Activated CD8-positive, alpha-beta memory T cell treated with anti-CD3 and anti-CD28 coated beads, Interleukin-2, amount 50 U/mL, for 1 hour (primary cell): Measurements from ENCODE around the gene FAM72D.
"Not testable (repeated sequence)": the region's sequence is repeated elsewhere in the genome, so short reads cannot be mapped to it uniquely, and the experiment has no call there.

Experiments used
- DNase-seq: peaks from one replicate; pipeline ENCODE4 v3.0.0-alpha.2; 2020; ENCODE audit errors: extremely low read depth

Gene FAM72D

GRCh38 chr1:145146308-145146707 lies 50.5 kb downstream of the FAM72D start:
- DNase-seq = not testable (repeated sequence)

GRCh38 chr1:145147172-145147571 lies 51.4 kb downstream of the FAM72D start:
- not testable (repeated sequence) for DNase-seq

- DNase-seq = not testable (repeated sequence)
These were observed 59.6 kb downstream of the FAM72D start for GRCh38 chr1:145155421-145155820.

DNA sequence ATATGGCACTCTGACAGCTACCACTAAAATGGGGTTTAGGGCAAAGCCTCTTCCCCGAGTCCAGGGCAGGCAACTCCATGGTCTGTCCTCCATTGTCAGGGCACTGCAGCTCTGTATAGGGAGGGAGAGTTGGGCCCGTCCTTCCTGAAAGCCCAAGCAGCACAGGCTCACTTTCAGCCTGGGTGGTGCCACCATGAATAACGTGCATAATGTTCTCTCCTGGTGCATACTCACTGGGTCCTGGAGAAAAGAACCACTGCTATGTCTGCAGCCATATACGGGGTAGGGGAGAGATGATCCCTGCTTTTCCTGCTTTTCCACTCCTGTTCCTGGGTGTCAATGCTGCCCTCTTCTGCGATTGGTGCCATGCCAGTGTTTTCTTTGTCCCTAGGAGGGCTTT lies 60.1 kb downstream of the FAM72D start:
- DNase-seq = not testable (repeated sequence)

GRCh38 chr1:145156891-145157610 lies 61.3 kb downstream of the FAM72D start:
- not testable (repeated sequence) for DNase-seq

GRCh38 chr1:145157715-145158114 lies 61.9 kb downstream of the FAM72D start:
- not testable (repeated sequence) for DNase-seq

DNA sequence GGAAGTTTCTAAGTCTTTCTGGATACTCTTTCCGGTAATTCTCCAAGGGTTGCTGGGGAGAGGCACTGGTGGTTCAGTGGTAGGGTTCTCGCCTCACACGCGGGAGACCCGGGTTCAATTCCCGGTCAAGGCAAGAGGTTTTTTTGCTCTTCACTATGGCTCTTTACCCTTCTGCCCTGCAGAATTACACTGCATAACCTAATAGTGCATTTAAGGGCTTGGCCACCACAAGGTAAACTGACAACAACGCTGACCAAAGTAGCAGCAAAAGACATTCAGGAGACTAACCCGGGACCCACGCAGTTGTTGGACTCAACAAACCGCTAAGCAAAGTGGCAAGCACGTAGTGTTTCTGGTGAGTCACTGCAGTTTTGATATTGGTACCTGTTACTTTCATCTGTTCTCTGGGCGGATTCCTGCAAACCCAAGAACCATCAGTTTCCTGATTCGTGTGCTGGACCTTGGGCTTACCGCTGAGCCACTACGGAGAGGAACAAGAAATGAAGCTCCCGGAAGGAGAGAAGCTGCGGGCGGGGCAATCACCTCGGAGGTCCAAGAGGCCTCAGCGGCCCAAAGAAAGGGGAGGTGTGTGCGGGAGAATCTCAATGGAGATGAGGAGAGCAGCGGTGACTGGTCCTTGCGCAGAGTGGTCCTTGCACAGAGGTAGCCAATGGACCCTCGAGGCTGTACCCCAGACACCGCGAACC lies 65.4 kb downstream of the FAM72D start:
- not testable (repeated sequence) for DNase-seq
